ENCODE measurements around the gene TSN. TPM values are rescaled to one million over a fixed set of nuclear protein-coding genes. Genes with fewer than 3 reads are reported as not detected.
"Not testable (repeated sequence)": the region's sequence is repeated elsewhere in the genome, so short reads cannot be mapped to it uniquely, and the experiment has no call there.

TSN gene
- total RNA-seq: 10 to 100 TPM; 59.2 to 63.5 TPM

GRCh38 chr2:121755237-121756111, at the start of gene TSN:
TSS of gene TSN (plus strand) at chr2:121755651. CDS start at chr2:121755780, 129 bp downstream.
- DNase-seq: peak; percentile 98
- no peaks in the 10 kb centered on the region for H3K9me3 Mint-ChIP-seq
- H3K27ac Mint-ChIP-seq: peak within 1 kb of the TSS; percentile 90
- peak within 1 kb of the TSS; percentile 96 for H3K4me3 Mint-ChIP-seq
- H3K36me3 Mint-ChIP-seq (ENCODE audit: low read depth): peaks cover 10% of the 10 kb centered on the region
- ChIA-PET CTCF (interaction anchor here (1.0 to 1.3 kb wide), 2 partner anchors 16 to 19 kb away, joined by 3 to 5 read pairs; partner anchors contain the start of gene NIFK), POLR2A (no interaction called here)
- no peaks in the 10 kb centered on the region for H3K27me3 Mint-ChIP-seq
- H3K4me1 Mint-ChIP-seq: peaks cover 29% of the 10 kb centered on the region

GRCh38 chr2:121705958-121706357, 49.5 kb upstream of the TSN start:
- POLR2A ChIA-PET: no interaction called here
- H3K36me3 Mint-ChIP-seq (ENCODE audit: low read depth): no peaks in the 10 kb centered on the region
- no peak overlapping the region for H3K4me3 Mint-ChIP-seq
- no peak overlapping the region for H3K27ac Mint-ChIP-seq
- peaks cover 16% of the 10 kb centered on the region for H3K4me1 Mint-ChIP-seq
- peaks cover 7% of the 10 kb centered on the region for H3K27me3 Mint-ChIP-seq
- DNase-seq: no peak
- H3K9me3 Mint-ChIP-seq: no peaks in the 10 kb centered on the region
- CTCF ChIA-PET: interaction anchor here (0.8 kb wide), 1 partner anchor 56 kb away, joined by 3 read pairs; no protein-coding TSS in a partner anchor

GRCh38 chr2:121707344-121707919, 48.0 kb upstream of the TSN start:
- peaks cover 7% of the 10 kb centered on the region for H3K27me3 Mint-ChIP-seq
- no peaks in the 10 kb centered on the region for H3K36me3 Mint-ChIP-seq (ENCODE audit: low read depth)
- no peaks in the 10 kb centered on the region for H3K9me3 Mint-ChIP-seq
- no peak overlapping the region for H3K4me3 Mint-ChIP-seq
- H3K4me1 Mint-ChIP-seq: peaks cover 3% of the 10 kb centered on the region
- no peak overlapping the region for H3K27ac Mint-ChIP-seq
- POLR2A ChIA-PET: no interaction called here
- no peak for DNase-seq
- CTCF ChIA-PET: interaction anchor here (0.6 to 0.8 kb wide), 2 partner anchors 8 to 13 kb away, joined by 3 to 4 read pairs; no protein-coding TSS in a partner anchor

GRCh38 chr2:121707920-121708361, 47.5 kb upstream of the TSN start:
- no peak for DNase-seq
- Mint-ChIP-seq H3K27ac (no peak overlapping the region), H3K9me3 (no peaks in the 10 kb centered on the region), H3K36me3 (ENCODE audit: low read depth) (no peaks in the 10 kb centered on the region), H3K27me3 (peaks cover 7% of the 10 kb centered on the region), H3K4me3 (no peak overlapping the region), H3K4me1 (no peaks in the 10 kb centered on the region)
- CTCF ChIA-PET: interaction anchor here (0.8 kb wide), 1 partner anchor 8 kb away, joined by 3 read pairs; no protein-coding TSS in a partner anchor
- POLR2A ChIA-PET: no interaction called here

GRCh38 chr2:121709776-121710469, 45.5 kb upstream of the TSN start:
- Mint-ChIP-seq H3K36me3 (ENCODE audit: low read depth) (no peaks in the 10 kb centered on the region), H3K9me3 (no peaks in the 10 kb centered on the region), H3K27ac (no peak overlapping the region), H3K4me1 (no peaks in the 10 kb centered on the region), H3K4me3 (no peak overlapping the region), H3K27me3 (peaks cover 7% of the 10 kb centered on the region)
- ChIA-PET POLR2A (no interaction called here), CTCF (no interaction called here)
- DNase-seq: no peak

GRCh38 chr2:121710470-121711170, 44.8 kb upstream of the TSN start:
- no peaks in the 10 kb centered on the region for H3K4me1 Mint-ChIP-seq
- no peak for DNase-seq
- ChIA-PET CTCF (interaction anchor here (1.1 kb wide), 1 partner anchor 13 kb away, joined by 3 read pairs; no protein-coding TSS in a partner anchor), POLR2A (interaction anchor here (0.6 kb wide), 1 partner anchor 413 kb away, joined by 3 read pairs; no protein-coding TSS in a partner anchor)
- peaks cover 7% of the 10 kb centered on the region for H3K27me3 Mint-ChIP-seq
- no peak overlapping the region for H3K27ac Mint-ChIP-seq
- H3K4me3 Mint-ChIP-seq: no peak overlapping the region
- no peaks in the 10 kb centered on the region for H3K36me3 Mint-ChIP-seq (ENCODE audit: low read depth)
- no peaks in the 10 kb centered on the region for H3K9me3 Mint-ChIP-seq

GRCh38 chr2:121711481-121711880, 44.0 kb upstream of the TSN start:
- H3K27me3 Mint-ChIP-seq; H3K4me1 Mint-ChIP-seq; DNase-seq; POLR2A ChIA-PET; H3K9me3 Mint-ChIP-seq; H3K4me3 Mint-ChIP-seq; H3K36me3 Mint-ChIP-seq (ENCODE audit: low read depth); H3K27ac Mint-ChIP-seq: not testable (repeated sequence)
- CTCF ChIA-PET: interaction anchor here (0.6 to 1.1 kb wide), 2 partner anchors 9 to 12 kb away, joined by 3 read pairs; no protein-coding TSS in a partner anchor

- no peak for DNase-seq
- Mint-ChIP-seq H3K4me3 (no peak overlapping the region), H3K4me1 (peaks cover 3% of the 10 kb centered on the region), H3K27me3 (no peaks in the 10 kb centered on the region), H3K36me3 (ENCODE audit: low read depth) (no peaks in the 10 kb centered on the region), H3K9me3 (no peaks in the 10 kb centered on the region), H3K27ac (no peak overlapping the region)
- CTCF ChIA-PET: interaction anchor here (0.8 to 4.0 kb wide), 3 partner anchors 14 to 184 kb away, joined by 3 to 16 read pairs (median 3); no protein-coding TSS in a partner anchor
- POLR2A ChIA-PET: no interaction called here
Measured at GRCh38 chr2:121716126-121716525, 39.3 kb upstream of the TSN start.

GRCh38 chr2:121717529-121717928, 37.9 kb upstream of the TSN start:
- Mint-ChIP-seq H3K36me3 (ENCODE audit: low read depth) (no peaks in the 10 kb centered on the region), H3K4me1 (peaks cover 10% of the 10 kb centered on the region), H3K4me3 (no peak overlapping the region), H3K27ac (no peak overlapping the region), H3K27me3 (no peaks in the 10 kb centered on the region), H3K9me3 (no peaks in the 10 kb centered on the region)
- POLR2A ChIA-PET: no interaction called here
- no peak for DNase-seq
- CTCF ChIA-PET: interaction anchor here (0.8 to 4.0 kb wide), 3 partner anchors 9 to 186 kb away, joined by 3 to 16 read pairs (median 9); partner anchors contain the start of gene RNU4ATAC

- POLR2A ChIA-PET: interaction anchor here (0.6 to 1.2 kb wide), 2 partner anchors 73 to 191 kb away, joined by 7 to 10 read pairs; partner anchors contain the start of genes CLASP1 and RNU4ATAC
Measured at GRCh38 chr2:121721926-121722325, 33.5 kb upstream of the TSN start.

GRCh38 chr2:121722479-121722878, 33.0 kb upstream of the TSN start:
- H3K27ac Mint-ChIP-seq: peak overlapping the region; percentile 11

More at GRCh38 chr2:121721926-121722325, 33.5 kb upstream of the TSN start:
- CTCF ChIA-PET: interaction anchor here (1.1 to 1.3 kb wide), 3 partner anchors 9 to 191 kb away, joined by 3 to 8 read pairs (median 4); partner anchors contain the start of gene RNU4ATAC
- H3K4me3 Mint-ChIP-seq: no peak overlapping the region
- DNase-seq: no peak
- peaks cover 6% of the 10 kb centered on the region for H3K36me3 Mint-ChIP-seq (ENCODE audit: low read depth)
- peak overlapping the region; percentile 0 for H3K27ac Mint-ChIP-seq
- H3K27me3 Mint-ChIP-seq: no peaks in the 10 kb centered on the region
- H3K4me1 Mint-ChIP-seq: peaks cover 16% of the 10 kb centered on the region
- H3K9me3 Mint-ChIP-seq: no peaks in the 10 kb centered on the region

GRCh38 chr2:121723316-121723715, 32.1 kb upstream of the TSN start:
- Mint-ChIP-seq H3K9me3 (no peaks in the 10 kb centered on the region), H3K36me3 (ENCODE audit: low read depth) (peaks cover 19% of the 10 kb centered on the region), H3K27me3 (no peaks in the 10 kb centered on the region), H3K4me3 (no peak overlapping the region), H3K4me1 (peaks cover 16% of the 10 kb centered on the region), H3K27ac (no peak overlapping the region)
- DNase-seq: no peak
- ChIA-PET POLR2A (no interaction called here), CTCF (interaction anchor here (0.6 to 1.7 kb wide), 4 partner anchors 12 to 174 kb away, joined by 3 to 4 read pairs (median 4); no protein-coding TSS in a partner anchor)

More at GRCh38 chr2:121722479-121722878, 33.0 kb upstream of the TSN start:
- Mint-ChIP-seq H3K36me3 (ENCODE audit: low read depth) (peaks cover 11% of the 10 kb centered on the region), H3K4me1 (peaks cover 16% of the 10 kb centered on the region), H3K9me3 (no peaks in the 10 kb centered on the region), H3K4me3 (no peak overlapping the region), H3K27me3 (no peaks in the 10 kb centered on the region)
- DNase-seq: no peak
- CTCF ChIA-PET: interaction anchor here (1.1 kb wide), 2 partner anchors 10 to 192 kb away, joined by 3 to 4 read pairs; partner anchors contain the start of gene RNU4ATAC
- POLR2A ChIA-PET: interaction anchor here (0.6 to 1.2 kb wide), 2 partner anchors 73 to 192 kb away, joined by 7 to 10 read pairs; partner anchors contain the start of genes CLASP1 and RNU4ATAC

All from activated CD4-positive, alpha-beta T cell treated with anti-CD3 and anti-CD28 coated beads, Interleukin-2, amount 10 ng/mL, durations not matched to agents 7 days and 5 days (primary cell).